Small intestine (tissue), 7 donors: ENCODE data around the gene CHURC1. TPM values are rescaled to one million over a fixed set of nuclear protein-coding genes. Genes with fewer than 3 reads are reported as not detected.
A peak's percentile ranks its signal among the peaks of the same experiment; 100 is the strongest.

ENCODE experiments used
- DNase-seq, 2 donors: peaks; one replicate each; pipeline versions ENCODE4 v3.0.0 to v3.0.0-alpha.2; 2013
- FAIRE-seq: peaks from 2 replicates; lab custom pipeline; 2012; peaks lifted over from hg19 to GRCh38; lab: Jason Lieb, UNC
- H3K27ac ChIP-seq, 3 donors: one replicate each; pipeline ENCODE4 v1.5.1; 2013; ENCODE audit warnings: low read length in 2 of 3, mild to moderate bottlenecking in 2 of 3, control low read depth in 1 of 3, inconsistent platforms in 1 of 3, low read depth in 1 of 3, moderate library complexity in 1 of 3
- H3K27me3 ChIP-seq, 3 donors: one replicate each; pipeline ENCODE4 v1.6.1; 2013; ENCODE audit warnings: low read length in 3 of 3, inconsistent platforms in 1 of 3; ENCODE audit not compliant: control insufficient read depth in 3 of 3, insufficient read depth in 3 of 3
- H3K36me3 ChIP-seq, 3 donors: one replicate each; pipeline ENCODE4 v1.6.1; 2013; ENCODE audit warnings: low read length in 3 of 3, inconsistent platforms in 1 of 3, low read depth in 1 of 3, mild to moderate bottlenecking in 1 of 3, moderate library complexity in 1 of 3; ENCODE audit not compliant: control insufficient read depth in 3 of 3, insufficient read depth in 2 of 3
- H3K4me1 ChIP-seq, 3 donors: one replicate each; pipeline ENCODE4 v1.6.1; 2013; ENCODE audit warnings: low read length in 2 of 3, inconsistent platforms in 1 of 3, low read depth in 1 of 3, mild to moderate bottlenecking in 1 of 3, moderate library complexity in 1 of 3; ENCODE audit not compliant: control insufficient read depth in 3 of 3, insufficient read depth in 2 of 3
- H3K4me3 ChIP-seq, 3 donors: one replicate each; pipeline ENCODE4 v1.5.1; 2013; ENCODE audit warnings: low read length in 3 of 3, control low read depth in 1 of 3, inconsistent platforms in 1 of 3, low read depth in 1 of 3, mild to moderate bottlenecking in 1 of 3, moderate library complexity in 1 of 3
- H3K9me3 ChIP-seq, 2 donors: one replicate each; pipeline ENCODE4 v1.6.1; 2013; ENCODE audit warnings: low read depth in 1 of 2, low read length in 1 of 2; ENCODE audit not compliant: control insufficient read depth in 2 of 2, insufficient read depth in 1 of 2
- WGBS, 3 donors: extraction: QIAGEN DNeasy Blood & Tissue Kit; methylation state at CpG; one replicate each; pipeline ENCODE4 v1.1.7; 2013; 5-methylcytosine and 5-hydroxymethylcytosine counted together
- polyA plus RNA-seq, 4 donors: library from polyadenylated mRNA; stranded (reverse) in 3 of 4; unstranded in 1 of 4; fragments of 200-250 nt in 3 of 4; fragments of 120-200 nt in 1 of 4; gene quantifications; one replicate each; pipeline versions ENCODE4 v1.2.1 to v1.2.3, GENCODE V29; 2013
- donor health status: healthy with polysubstance abuse.
- donor health status: control.
- donor health status: control.
- donor health status: Bipolar disorder and iron deficiency.
- donor health status: healthy.

The CHURC1 gene
- polyA plus RNA-seq, 4 donors, result 25.9 to 40.3 (median 33.9) TPM

GRCh38 chr14:64979336-64980074 is 65.2 kb downstream of the CHURC1 start:
- FAIRE-seq, result no peak
- no peak overlapping the region for H3K4me3 ChIP-seq
- peak in 1 of 2 donors; percentile 21 for DNase-seq

GRCh38 chr14:64983439-64984310 is 69.4 kb downstream of the CHURC1 start:
- peaks cover 2 to 11% (median 5%) of the 10 kb centered on the region in 3 donors for H3K4me1 ChIP-seq
- no peak for FAIRE-seq
- no peaks in the 10 kb centered on the region for H3K36me3 ChIP-seq
- no peak overlapping the region for H3K27ac ChIP-seq
- 8 to 11% (median 10%) methylated on average over 15 of the region's 15 CpGs for WGBS, 3 donors
- peak; percentile 66 for DNase-seq
- no peaks in the 10 kb centered on the region for H3K9me3 ChIP-seq
- H3K4me3 ChIP-seq, result no peak overlapping the region
- H3K27me3 ChIP-seq, result no peaks in the 10 kb centered on the region

More at GRCh38 chr14:64979336-64980074, 65.2 kb downstream of the CHURC1 start:
- WGBS, 3 donors, result 76 to 83% (median 79%) methylated on average over 5 of the region's 5 CpGs
- Histone ChIP-seq H3K4me1 (peaks cover 0 to 8% (median 0%) of the 10 kb centered on the region in 3 donors), H3K27ac (no peak overlapping the region), H3K36me3 (no peaks in the 10 kb centered on the region), H3K27me3 (no peaks in the 10 kb centered on the region), H3K9me3 (no peaks in the 10 kb centered on the region)

Other genes starting within 250 kb of the CHURC1 start
- 10 to 100 TPM; 12.7 to 47.0 (median 17.1) TPM for gene PLEKHG3, start 210.0 kb upstream of the CHURC1 start, polyA plus RNA-seq
- 1 to 10 TPM in 2 of 4 donors, under 1 TPM in 2; under 0.01 to 1.2 (median 0.66) TPM for gene SPTB, start 34.5 kb upstream of the CHURC1 start, polyA plus RNA-seq
- gene GPX2, start 28.3 kb downstream of the CHURC1 start, polyA plus RNA-seq, result 1,000 to 10,000 TPM in 1 of 4 donors, 10 to 100 TPM in 3; 49.2 to 1,000 (median 61.2) TPM
- 10 to 100 TPM; 12.2 to 47.9 (median 16.8) TPM for gene RAB15, start 57.9 kb downstream of the CHURC1 start, polyA plus RNA-seq
- gene FNTB, start 72.4 kb downstream of the CHURC1 start, polyA plus RNA-seq, result 10 to 100 TPM in 2 of 4 donors, 1 to 10 TPM in 2; 6.7 to 25.3 (median 8.7) TPM
- 100 to 1,000 TPM in 1 of 4 donors, 10 to 100 TPM in 3; 42.9 to 127 (median 71.0) TPM for gene MAX, start 188.1 kb downstream of the CHURC1 start, polyA plus RNA-seq